Liver (tissue), 3 donors: ENCODE measurements around the gene ENOX2.

Experiments
- CTCF ChIP-seq: fragments of 150-350 bp; IDR thresholded peaks from 2 replicates; pipeline ENCODE4 v1.5.1; 2017; ENCODE audit warnings: improper control_type of control experiment, low read depth, low read length; ENCODE audit not compliant: missing input control
- GABPA ChIP-seq, 2 donors: IDR thresholded peaks in 1 of 2; conservative IDR thresholded peaks in 1 of 2; 2 replicates each; pipeline ENCODE4 v1.6.1; 2016; ENCODE audit warnings: antibody characterized with exemption in 2 of 2, mild to moderate bottlenecking in 1 of 2, moderate library complexity in 1 of 2
- JUND ChIP-seq, 2 donors: IDR thresholded peaks; 2 replicates each; pipeline ENCODE4 v1.6.1; 2016; ENCODE audit warnings: antibody characterized with exemption in 2 of 2
- MAX ChIP-seq: IDR thresholded peaks from 2 replicates; pipeline ENCODE4 v1.6.1; 2016; ENCODE audit warnings: antibody characterized with exemption
- RAD21 ChIP-seq, 2 donors: IDR thresholded peaks; 2 replicates each; pipeline ENCODE4 v1.6.1; 2016; ENCODE audit warnings: antibody characterized with exemption in 2 of 2, mild to moderate bottlenecking in 2 of 2
- REST ChIP-seq: IDR thresholded peaks from 2 replicates; pipeline ENCODE4 v1.6.1; 2016; ENCODE audit warnings: antibody characterized with exemption, mild to moderate bottlenecking
- SP1 ChIP-seq: IDR thresholded peaks from 2 replicates; pipeline ENCODE4 v1.6.1; 2018; ENCODE audit warnings: antibody characterized with exemption, mild to moderate bottlenecking
- TAF1 ChIP-seq: conservative IDR thresholded peaks from 2 replicates; pipeline ENCODE4 v1.6.1; 2016; ENCODE audit warnings: antibody characterized with exemption, mild to moderate bottlenecking
- YY1 ChIP-seq: IDR thresholded peaks from 2 replicates; pipeline ENCODE4 v1.6.1; 2016; ENCODE audit warnings: antibody characterized with exemption, mild to moderate bottlenecking
- donor health status: healthy.
- donor health status: healthy.

GRCh38 chrX:130799393-130799792 lies 103.6 kb downstream of the ENOX2 start:
- TF ChIP-seq SP1 (no peak), CTCF (no peak), YY1 (no peak), RAD21 (IDR thresholded peaks at IDR 0.05) (no peak), REST (no peak), MAX (no peak), TAF1 (no peak), JUND (IDR thresholded peaks at IDR 0.05) (no peak), GABPA (IDR thresholded peaks at IDR 0.05 in 1 of 2, conservative IDR thresholded peaks at IDR 0.05 in 1 of 2) (no peak)
